T-helper 1 cell treated with Interleukin-12 subunit alpha and Interleukin-12 subunit beta and Interleukin-4 antibody, amounts not matched to agents 30 μg/mL and 1 μg/mL, for 36 hours (primary cell): ENCODE measurements around the gene PARK7.

ENCODE experiments used
- H3K27ac Mint-ChIP-seq: one replicate; pipeline ENCODE4 v1.8.0; 2021; ENCODE audit warnings: mild to moderate bottlenecking, mixed read lengths
- H3K27me3 Mint-ChIP-seq: one replicate; pipeline ENCODE4 v1.8.0; 2021; ENCODE audit warnings: low read depth, mixed read lengths
- H3K36me3 Mint-ChIP-seq: one replicate; pipeline ENCODE4 v1.8.0; 2021; ENCODE audit warnings: low read depth, mixed read lengths
- H3K4me1 Mint-ChIP-seq: one replicate; pipeline ENCODE4 v1.8.0; 2021; ENCODE audit warnings: low read depth, mixed read lengths
- H3K4me3 Mint-ChIP-seq: one replicate; pipeline ENCODE4 v1.8.0; 2021; ENCODE audit warnings: mild to moderate bottlenecking, moderate library complexity, mixed read lengths
- H3K9me3 Mint-ChIP-seq: one replicate; pipeline ENCODE4 v1.8.0; 2021; ENCODE audit warnings: mixed read lengths

PARK7 gene

DNA sequence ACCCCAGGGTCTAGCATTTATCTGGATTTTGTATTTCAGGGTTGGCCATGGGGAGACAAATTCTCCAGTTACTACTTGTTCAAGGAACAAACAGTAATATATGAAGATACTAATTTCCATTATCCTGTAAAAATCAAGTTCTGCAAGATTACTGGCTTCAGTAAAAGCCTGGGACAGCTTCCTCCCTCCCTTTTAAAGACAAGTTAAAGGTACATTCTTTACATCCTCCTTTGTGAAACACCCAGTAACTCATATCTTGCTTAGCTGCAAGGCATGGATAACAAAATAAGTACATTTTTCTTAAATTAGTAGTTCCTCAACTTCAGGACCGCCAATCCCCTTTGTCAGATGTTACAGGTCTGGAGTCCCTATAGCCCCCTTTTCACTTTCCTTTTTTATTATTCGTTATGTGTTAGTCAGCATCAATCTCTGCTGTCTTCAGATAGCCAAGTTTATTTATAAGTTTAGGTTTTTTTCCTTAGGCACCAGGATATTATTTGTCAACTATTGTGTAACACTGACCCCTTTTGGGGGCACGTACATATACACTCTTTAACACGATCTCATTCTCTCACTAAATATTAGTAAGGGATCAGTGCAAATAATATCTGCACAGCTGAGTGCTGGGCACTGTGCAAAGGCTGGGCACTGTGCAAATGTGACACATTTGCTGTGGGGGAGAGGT, 54.8 kb downstream of the PARK7 start:
- Mint-ChIP-seq H3K4me3 (no peak overlapping the region), H3K9me3 (no peaks in the 10 kb centered on the region), H3K27me3 (peaks cover 53% of the 10 kb centered on the region), H3K27ac (no peak overlapping the region), H3K36me3 (no peaks in the 10 kb centered on the region), H3K4me1 (no peaks in the 10 kb centered on the region)

DNA sequence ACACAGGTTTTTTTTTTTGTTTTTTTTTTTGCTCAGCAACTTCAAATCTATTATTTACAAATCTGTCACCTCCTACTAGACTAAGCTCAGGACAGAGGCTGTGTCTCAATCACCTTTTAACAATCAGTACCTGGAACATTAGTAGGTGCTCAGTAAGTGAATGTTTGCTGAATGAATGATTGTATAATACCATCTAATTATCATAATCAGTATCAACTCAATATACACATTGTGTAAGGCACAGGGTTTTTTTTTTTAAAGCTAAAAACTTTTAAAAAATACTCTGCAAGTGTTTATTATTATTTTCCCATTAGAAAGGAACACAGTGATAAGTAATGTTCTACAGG, 55.4 kb downstream of the PARK7 start:
- Mint-ChIP-seq H3K36me3 (no peaks in the 10 kb centered on the region), H3K4me3 (no peak overlapping the region), H3K9me3 (no peaks in the 10 kb centered on the region), H3K27me3 (peaks cover 58% of the 10 kb centered on the region), H3K27ac (no peak overlapping the region), H3K4me1 (no peaks in the 10 kb centered on the region)

GRCh38 chr1:8017495-8018197, 56.1 kb downstream of the PARK7 start:
- no peaks in the 10 kb centered on the region for H3K4me1 Mint-ChIP-seq
- peaks cover 66% of the 10 kb centered on the region for H3K27me3 Mint-ChIP-seq
- H3K36me3 Mint-ChIP-seq = no peaks in the 10 kb centered on the region
- H3K9me3 Mint-ChIP-seq = no peaks in the 10 kb centered on the region
- no peak overlapping the region for H3K4me3 Mint-ChIP-seq
- H3K27ac Mint-ChIP-seq = no peak overlapping the region

DNA sequence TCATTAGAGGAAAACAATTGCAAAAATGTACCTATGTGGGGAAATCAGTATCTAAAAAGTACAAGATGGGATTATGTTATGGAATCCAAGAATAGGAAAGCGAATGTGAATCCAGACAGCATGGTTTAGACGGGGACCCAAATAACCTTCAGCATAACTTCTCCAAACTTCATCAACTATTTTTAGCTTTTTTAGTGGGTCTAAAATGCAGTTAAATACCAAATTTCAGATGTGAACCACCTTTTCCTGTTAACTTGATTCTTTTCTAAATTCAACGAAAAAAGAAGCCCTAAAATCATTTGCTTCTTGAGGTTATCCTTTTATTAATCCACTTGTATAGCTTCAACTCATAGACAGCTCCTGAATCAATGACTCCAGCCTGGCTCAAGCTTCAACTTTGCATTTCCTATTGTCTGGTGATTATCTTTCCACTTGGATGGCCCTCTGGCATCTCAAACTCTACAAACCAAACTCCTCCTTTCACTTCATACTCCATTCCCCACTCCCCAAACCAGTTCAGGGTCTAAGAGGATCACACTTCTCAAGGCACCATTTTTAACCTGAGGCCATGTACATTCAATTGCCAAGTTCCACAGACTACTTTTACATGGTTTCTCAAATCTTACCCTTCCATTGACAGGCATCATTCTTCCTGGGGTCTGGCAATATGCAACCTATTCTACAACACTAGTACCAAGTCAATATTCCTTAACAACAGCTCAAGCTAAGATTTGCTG, 57.1 kb downstream of the PARK7 start:
- no peaks in the 10 kb centered on the region for H3K9me3 Mint-ChIP-seq
- H3K4me3 Mint-ChIP-seq = no peak overlapping the region
- H3K4me1 Mint-ChIP-seq = no peaks in the 10 kb centered on the region
- H3K27ac Mint-ChIP-seq = no peak overlapping the region
- H3K36me3 Mint-ChIP-seq = no peaks in the 10 kb centered on the region
- peaks cover 76% of the 10 kb centered on the region for H3K27me3 Mint-ChIP-seq

GRCh38 chr1:8019229-8019620, 57.7 kb downstream of the PARK7 start:
- Mint-ChIP-seq H3K36me3 (no peaks in the 10 kb centered on the region), H3K4me1 (no peaks in the 10 kb centered on the region), H3K27me3 (peaks cover 81% of the 10 kb centered on the region), H3K4me3 (no peak overlapping the region), H3K27ac (no peak overlapping the region), H3K9me3 (no peaks in the 10 kb centered on the region)

DNA sequence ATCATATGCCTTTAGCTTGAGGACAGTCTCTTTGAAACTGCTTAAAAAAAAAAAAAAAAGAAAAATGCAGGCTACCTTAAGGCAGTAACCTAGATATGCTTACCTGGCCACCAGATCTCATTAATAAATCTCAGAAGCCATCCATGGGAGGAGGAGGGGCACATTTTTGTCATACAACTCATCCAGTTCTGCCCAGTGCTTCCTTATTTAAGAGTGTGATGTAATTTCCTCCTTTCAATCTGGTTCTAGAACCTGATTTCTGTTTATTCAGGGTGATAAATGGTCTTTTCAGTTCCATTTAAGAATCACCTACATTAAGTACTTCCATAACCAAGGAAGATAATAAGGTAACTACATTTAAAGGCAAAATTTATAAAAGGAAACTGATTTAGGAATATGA, 58.5 kb downstream of the PARK7 start:
- H3K27me3 Mint-ChIP-seq = peaks cover 87% of the 10 kb centered on the region

GRCh38 chr1:8021676-8022266, 60.3 kb downstream of the PARK7 start:
- Mint-ChIP-seq H3K36me3 (peaks cover 2% of the 10 kb centered on the region), H3K4me3 (no peak overlapping the region), H3K4me1 (peaks cover 7% of the 10 kb centered on the region), H3K9me3 (no peaks in the 10 kb centered on the region), H3K27me3 (peaks cover 80% of the 10 kb centered on the region), H3K27ac (no peak overlapping the region)

More for the DNA sequence above, 58.5 kb downstream of the PARK7 start:
- peaks cover 1% of the 10 kb centered on the region for H3K4me1 Mint-ChIP-seq
- H3K27ac Mint-ChIP-seq = no peak overlapping the region
- H3K36me3 Mint-ChIP-seq = no peaks in the 10 kb centered on the region
- no peaks in the 10 kb centered on the region for H3K9me3 Mint-ChIP-seq
- H3K4me3 Mint-ChIP-seq = no peak overlapping the region

GRCh38 chr1:8022395-8023286, 61.1 kb downstream of the PARK7 start:
- Mint-ChIP-seq H3K9me3 (no peaks in the 10 kb centered on the region), H3K36me3 (peaks cover 2% of the 10 kb centered on the region), H3K27me3 (peaks cover 80% of the 10 kb centered on the region), H3K4me3 (no peak overlapping the region), H3K27ac (no peak overlapping the region), H3K4me1 (peaks cover 10% of the 10 kb centered on the region)

- peaks cover 10% of the 10 kb centered on the region for H3K4me1 Mint-ChIP-seq
- no peaks in the 10 kb centered on the region for H3K9me3 Mint-ChIP-seq
- no peak overlapping the region for H3K27ac Mint-ChIP-seq
- H3K27me3 Mint-ChIP-seq = peaks cover 80% of the 10 kb centered on the region
- H3K4me3 Mint-ChIP-seq = no peak overlapping the region
- H3K36me3 Mint-ChIP-seq = peaks cover 2% of the 10 kb centered on the region
These were observed 61.9 kb downstream of the PARK7 start for GRCh38 chr1:8023287-8023994.

GRCh38 chr1:8023995-8024313, 62.4 kb downstream of the PARK7 start:
- H3K27me3 Mint-ChIP-seq = peaks cover 80% of the 10 kb centered on the region

DNA sequence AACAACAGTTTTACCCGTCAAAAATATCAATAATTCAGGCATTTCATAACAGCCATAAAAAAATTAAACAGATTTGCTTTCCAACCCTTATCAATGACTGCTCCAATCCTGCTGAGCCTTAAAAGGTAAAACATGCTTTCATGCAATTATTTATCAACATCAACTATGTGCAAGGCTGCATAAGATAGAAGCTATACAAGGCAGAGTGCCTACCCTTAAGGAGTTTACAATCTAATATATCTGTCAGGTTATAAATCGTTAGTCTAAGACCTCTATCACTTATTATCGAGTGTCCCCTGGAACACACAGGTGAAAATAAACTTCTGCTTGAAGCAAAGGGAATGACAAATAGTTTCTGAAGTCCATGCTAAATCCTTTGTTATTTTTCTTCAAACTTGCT, 62.8 kb downstream of the PARK7 start:
- H3K36me3 Mint-ChIP-seq = peaks cover 2% of the 10 kb centered on the region

More at GRCh38 chr1:8023995-8024313, 62.4 kb downstream of the PARK7 start:
- Mint-ChIP-seq H3K27ac (no peak overlapping the region), H3K36me3 (peaks cover 2% of the 10 kb centered on the region), H3K9me3 (no peaks in the 10 kb centered on the region), H3K4me1 (peaks cover 10% of the 10 kb centered on the region), H3K4me3 (no peak overlapping the region)

DNA sequence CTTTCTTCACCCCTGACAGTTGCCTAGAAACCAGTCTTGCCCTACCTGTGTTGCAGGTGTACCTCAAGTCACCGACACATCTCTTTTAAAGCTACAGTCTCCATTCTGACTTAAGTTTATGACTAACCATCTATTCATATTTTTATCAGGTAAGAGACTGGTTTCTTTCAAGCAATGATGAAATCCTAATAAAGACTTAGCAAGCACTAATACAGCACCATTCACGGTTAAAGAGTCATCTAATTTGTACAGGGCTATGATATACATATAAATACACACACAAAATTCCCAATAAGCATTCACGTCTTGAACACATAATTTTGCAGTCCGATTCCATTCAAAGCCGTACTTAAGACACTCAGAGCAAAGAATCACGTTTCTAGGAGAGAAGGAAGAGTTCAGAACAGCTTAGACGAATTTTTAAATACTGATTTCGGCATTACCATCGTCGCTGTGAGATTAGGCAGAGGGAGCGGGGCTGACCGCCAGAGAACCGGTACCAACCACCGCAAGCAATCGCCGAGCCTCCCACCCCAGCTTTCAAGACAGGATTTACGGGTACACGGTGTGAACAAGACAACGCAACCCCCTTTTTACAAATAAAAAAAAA, 63.7 kb downstream of the PARK7 start:
- H3K4me3 Mint-ChIP-seq = peak overlapping the region; percentile 86
- H3K4me1 Mint-ChIP-seq = peaks cover 10% of the 10 kb centered on the region
- H3K36me3 Mint-ChIP-seq = peaks cover 2% of the 10 kb centered on the region
- H3K9me3 Mint-ChIP-seq = no peaks in the 10 kb centered on the region
- peaks cover 74% of the 10 kb centered on the region for H3K27me3 Mint-ChIP-seq
- H3K27ac Mint-ChIP-seq = peak overlapping the region; percentile 32

More for the DNA sequence above, 62.8 kb downstream of the PARK7 start:
- H3K4me3 Mint-ChIP-seq = no peak overlapping the region
- no peaks in the 10 kb centered on the region for H3K9me3 Mint-ChIP-seq
- H3K4me1 Mint-ChIP-seq = peaks cover 10% of the 10 kb centered on the region
- H3K27me3 Mint-ChIP-seq = peaks cover 79% of the 10 kb centered on the region
- H3K27ac Mint-ChIP-seq = no peak overlapping the region

GRCh38 chr1:8025671-8026144, 64.2 kb downstream of the PARK7 start:
- H3K27ac Mint-ChIP-seq = peak overlapping the region; percentile 32
- peaks cover 2% of the 10 kb centered on the region for H3K36me3 Mint-ChIP-seq
- H3K27me3 Mint-ChIP-seq = peaks cover 73% of the 10 kb centered on the region
- peaks cover 10% of the 10 kb centered on the region for H3K4me1 Mint-ChIP-seq
- peak overlapping the region; percentile 86 for H3K4me3 Mint-ChIP-seq
- H3K9me3 Mint-ChIP-seq = no peaks in the 10 kb centered on the region
